ENCODE data around the gene NECAP2.
"Not testable (repeated sequence)": the region's sequence is repeated elsewhere in the genome, so short reads cannot be mapped to it uniquely, and the experiment has no call there.

NECAP2 gene

GRCh38 chr1:16456151-16456550 lies 15.6 kb downstream of the NECAP2 start:
- DNase-seq (ENCODE audit: low read depth in 2 of 2, low spot score in 1 of 2) = not testable (repeated sequence)

- no peak for DNase-seq (ENCODE audit: low read depth in 2 of 2, low spot score in 1 of 2)
Observed at GRCh38 chr1:16458831-16459230, 18.3 kb downstream of the NECAP2 start.

- no peak for DNase-seq (ENCODE audit: low read depth in 2 of 2, low spot score in 1 of 2)
Observed at GRCh38 chr1:16459352-16459925, 18.9 kb downstream of the NECAP2 start.

GRCh38 chr1:16461681-16462080 lies 21.2 kb downstream of the NECAP2 start:
- no peak for DNase-seq (ENCODE audit: low read depth in 2 of 2, low spot score in 1 of 2)

GRCh38 chr1:16462773-16463330 lies 22.3 kb downstream of the NECAP2 start:
- DNase-seq (ENCODE audit: low read depth in 2 of 2, low spot score in 1 of 2) = no peak

GRCh38 chr1:16464917-16465625 lies 24.5 kb downstream of the NECAP2 start:
- DNase-seq (ENCODE audit: low read depth in 2 of 2, low spot score in 1 of 2) = no peak

GRCh38 chr1:16468558-16468957 lies 28.0 kb downstream of the NECAP2 start:
- DNase-seq (ENCODE audit: low read depth in 2 of 2, low spot score in 1 of 2) = no peak

GRCh38 chr1:16474166-16474800 lies 33.8 kb downstream of the NECAP2 start:
- no peak for DNase-seq (ENCODE audit: low read depth in 2 of 2, low spot score in 1 of 2)

GRCh38 chr1:16474891-16475290 lies 34.4 kb downstream of the NECAP2 start:
- DNase-seq (ENCODE audit: low read depth in 2 of 2, low spot score in 1 of 2) = not testable (repeated sequence)

- DNase-seq (ENCODE audit: low read depth in 2 of 2, low spot score in 1 of 2) = not testable (repeated sequence)
Observed at GRCh38 chr1:16475771-16476770, 35.5 kb downstream of the NECAP2 start.

- DNase-seq (ENCODE audit: low read depth in 2 of 2, low spot score in 1 of 2) = no peak
Observed at GRCh38 chr1:16478091-16478490, 37.6 kb downstream of the NECAP2 start.

GRCh38 chr1:16483146-16483545 lies 42.6 kb downstream of the NECAP2 start:
- not testable (repeated sequence) for DNase-seq (ENCODE audit: low read depth in 2 of 2, low spot score in 1 of 2)

GRCh38 chr1:16483639-16484500 lies 43.3 kb downstream of the NECAP2 start:
- DNase-seq (ENCODE audit: low read depth in 2 of 2, low spot score in 1 of 2) = not testable (repeated sequence)

GRCh38 chr1:16484501-16484835 lies 43.9 kb downstream of the NECAP2 start:
- no peak for DNase-seq (ENCODE audit: low read depth in 2 of 2, low spot score in 1 of 2)

- DNase-seq (ENCODE audit: low read depth in 2 of 2, low spot score in 1 of 2) = no peak
Observed at GRCh38 chr1:16484931-16485330, 44.4 kb downstream of the NECAP2 start.

- DNase-seq (ENCODE audit: low read depth in 2 of 2, low spot score in 1 of 2) = not testable (repeated sequence)
Observed at GRCh38 chr1:16486316-16486715, 45.8 kb downstream of the NECAP2 start.

- DNase-seq (ENCODE audit: low read depth in 2 of 2, low spot score in 1 of 2) = not testable (repeated sequence)
Observed at GRCh38 chr1:16487011-16487410, 46.5 kb downstream of the NECAP2 start.

GRCh38 chr1:16489195-16489880 lies 48.8 kb downstream of the NECAP2 start:
- DNase-seq (ENCODE audit: low read depth in 2 of 2, low spot score in 1 of 2) = not testable (repeated sequence)

- DNase-seq (ENCODE audit: low read depth in 2 of 2, low spot score in 1 of 2) = no peak
Observed at GRCh38 chr1:16491056-16491675, 50.6 kb downstream of the NECAP2 start.
